ENCODE data around the gene DDX6. TPM values are rescaled to one million over a fixed set of nuclear protein-coding genes. Genes with fewer than 3 reads are reported as not detected.

Gene DDX6
- polyA plus RNA-seq, 1 of the 3 experiments (the other 2 are of a cell fraction): 7.9 TPM

DNA sequence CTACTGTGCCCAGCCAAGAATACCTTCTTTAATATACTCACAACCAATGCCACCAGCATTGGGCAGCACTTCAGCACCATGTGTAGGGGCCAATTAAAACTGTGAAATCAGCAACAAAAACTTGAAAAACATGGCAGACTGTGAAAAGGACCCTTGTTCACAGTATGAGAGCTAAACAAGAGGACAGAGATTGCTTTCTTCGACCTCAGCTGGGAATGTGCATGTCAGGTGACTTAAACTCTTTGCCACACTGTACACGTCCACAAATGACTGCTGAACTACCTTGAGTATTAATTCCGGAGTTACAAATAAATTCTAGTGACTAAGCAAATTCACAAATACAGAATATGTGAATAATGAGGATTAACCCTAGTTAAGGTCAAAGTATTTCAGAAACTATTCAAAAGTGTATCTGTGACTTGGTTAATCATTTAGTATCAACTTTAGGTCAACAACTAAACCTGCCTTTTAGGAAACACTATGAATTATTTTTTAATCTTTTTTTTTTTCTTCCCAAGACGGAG, 33.0 kb downstream of the DDX6 start (continued):
- TF ChIP-seq, protein P1, sequence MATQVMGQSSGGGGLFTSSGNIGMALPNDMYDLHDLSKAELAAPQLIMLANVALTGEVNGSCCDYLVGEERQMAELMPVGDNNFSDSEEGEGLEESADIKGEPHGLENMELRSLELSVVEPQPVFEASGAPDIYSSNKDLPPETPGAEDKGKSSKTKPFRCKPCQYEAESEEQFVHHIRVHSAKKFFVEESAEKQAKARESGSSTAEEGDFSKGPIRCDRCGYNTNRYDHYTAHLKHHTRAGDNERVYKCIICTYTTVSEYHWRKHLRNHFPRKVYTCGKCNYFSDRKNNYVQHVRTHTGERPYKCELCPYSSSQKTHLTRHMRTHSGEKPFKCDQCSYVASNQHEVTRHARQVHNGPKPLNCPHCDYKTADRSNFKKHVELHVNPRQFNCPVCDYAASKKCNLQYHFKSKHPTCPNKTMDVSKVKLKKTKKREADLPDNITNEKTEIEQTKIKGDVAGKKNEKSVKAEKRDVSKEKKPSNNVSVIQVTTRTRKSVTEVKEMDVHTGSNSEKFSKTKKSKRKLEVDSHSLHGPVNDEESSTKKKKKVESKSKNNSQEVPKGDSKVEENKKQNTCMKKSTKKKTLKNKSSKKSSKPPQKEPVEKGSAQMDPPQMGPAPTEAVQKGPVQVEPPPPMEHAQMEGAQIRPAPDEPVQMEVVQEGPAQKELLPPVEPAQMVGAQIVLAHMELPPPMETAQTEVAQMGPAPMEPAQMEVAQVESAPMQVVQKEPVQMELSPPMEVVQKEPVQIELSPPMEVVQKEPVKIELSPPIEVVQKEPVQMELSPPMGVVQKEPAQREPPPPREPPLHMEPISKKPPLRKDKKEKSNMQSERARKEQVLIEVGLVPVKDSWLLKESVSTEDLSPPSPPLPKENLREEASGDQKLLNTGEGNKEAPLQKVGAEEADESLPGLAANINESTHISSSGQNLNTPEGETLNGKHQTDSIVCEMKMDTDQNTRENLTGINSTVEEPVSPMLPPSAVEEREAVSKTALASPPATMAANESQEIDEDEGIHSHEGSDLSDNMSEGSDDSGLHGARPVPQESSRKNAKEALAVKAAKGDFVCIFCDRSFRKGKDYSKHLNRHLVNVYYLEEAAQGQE (IDR thresholded peaks at IDR 0.05; ENCODE audit: low read depth, low read length): no peak
- TF ChIP-seq CHD2 (IDR thresholded peaks at IDR 0.05; ENCODE audit: low read length, partially characterized antibody) (no peak), SMC3 (IDR thresholded peaks at IDR 0.05; ENCODE audit: low read depth, low read length) (no peak), EZH2phosphoT487 (IDR thresholded peaks at IDR 0.05; ENCODE audit: borderline replicate concordance, low read depth) (no peak), NFIC (IDR thresholded peaks at IDR 0.05; ENCODE audit: borderline replicate concordance) (no peak)
- TF ChIP-seq, protein P2, sequence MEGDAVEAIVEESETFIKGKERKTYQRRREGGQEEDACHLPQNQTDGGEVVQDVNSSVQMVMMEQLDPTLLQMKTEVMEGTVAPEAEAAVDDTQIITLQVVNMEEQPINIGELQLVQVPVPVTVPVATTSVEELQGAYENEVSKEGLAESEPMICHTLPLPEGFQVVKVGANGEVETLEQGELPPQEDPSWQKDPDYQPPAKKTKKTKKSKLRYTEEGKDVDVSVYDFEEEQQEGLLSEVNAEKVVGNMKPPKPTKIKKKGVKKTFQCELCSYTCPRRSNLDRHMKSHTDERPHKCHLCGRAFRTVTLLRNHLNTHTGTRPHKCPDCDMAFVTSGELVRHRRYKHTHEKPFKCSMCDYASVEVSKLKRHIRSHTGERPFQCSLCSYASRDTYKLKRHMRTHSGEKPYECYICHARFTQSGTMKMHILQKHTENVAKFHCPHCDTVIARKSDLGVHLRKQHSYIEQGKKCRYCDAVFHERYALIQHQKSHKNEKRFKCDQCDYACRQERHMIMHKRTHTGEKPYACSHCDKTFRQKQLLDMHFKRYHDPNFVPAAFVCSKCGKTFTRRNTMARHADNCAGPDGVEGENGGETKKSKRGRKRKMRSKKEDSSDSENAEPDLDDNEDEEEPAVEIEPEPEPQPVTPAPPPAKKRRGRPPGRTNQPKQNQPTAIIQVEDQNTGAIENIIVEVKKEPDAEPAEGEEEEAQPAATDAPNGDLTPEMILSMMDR (IDR thresholded peaks at IDR 0.05): no peak

DNA sequence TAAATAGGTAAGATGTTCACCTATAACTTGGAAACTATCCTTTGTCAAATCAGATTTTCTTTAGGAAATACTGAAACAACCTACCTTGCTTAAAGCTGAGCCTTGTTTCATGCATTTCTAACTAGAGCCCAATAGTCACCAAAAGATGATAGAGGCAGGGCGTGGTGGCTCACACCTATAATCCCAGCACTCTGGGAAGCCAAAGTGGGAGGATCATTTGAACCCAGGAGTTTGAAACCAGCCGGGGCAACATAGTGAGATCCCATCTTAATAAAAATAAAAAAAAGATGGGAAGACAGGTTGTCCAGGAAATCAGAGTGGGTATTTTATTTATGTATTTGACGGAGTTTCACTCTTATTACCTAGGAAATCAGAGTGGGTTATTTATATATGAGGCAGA, 38.3 kb downstream of the DDX6 start:
- no peak for TF ChIP-seq GABPA (IDR thresholded peaks at IDR 0.05; ENCODE audit: low read depth)
- no peak for TF ChIP-seq TCF12 (IDR thresholded peaks at IDR 0.05)
- TF ChIP-seq, protein P3, sequence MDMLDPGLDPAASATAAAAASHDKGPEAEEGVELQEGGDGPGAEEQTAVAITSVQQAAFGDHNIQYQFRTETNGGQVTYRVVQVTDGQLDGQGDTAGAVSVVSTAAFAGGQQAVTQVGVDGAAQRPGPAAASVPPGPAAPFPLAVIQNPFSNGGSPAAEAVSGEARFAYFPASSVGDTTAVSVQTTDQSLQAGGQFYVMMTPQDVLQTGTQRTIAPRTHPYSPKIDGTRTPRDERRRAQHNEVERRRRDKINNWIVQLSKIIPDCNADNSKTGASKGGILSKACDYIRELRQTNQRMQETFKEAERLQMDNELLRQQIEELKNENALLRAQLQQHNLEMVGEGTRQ (IDR thresholded peaks at IDR 0.05; ENCODE audit: borderline replicate concordance, low read depth, low read length): no peak
- TF ChIP-seq, protein P1 (IDR thresholded peaks at IDR 0.05; ENCODE audit: low read depth, low read length): no peak
- TF ChIP-seq RXRA (IDR thresholded peaks at IDR 0.05; ENCODE audit: borderline replicate concordance, low read depth): no peak
- TF ChIP-seq, protein P4, sequence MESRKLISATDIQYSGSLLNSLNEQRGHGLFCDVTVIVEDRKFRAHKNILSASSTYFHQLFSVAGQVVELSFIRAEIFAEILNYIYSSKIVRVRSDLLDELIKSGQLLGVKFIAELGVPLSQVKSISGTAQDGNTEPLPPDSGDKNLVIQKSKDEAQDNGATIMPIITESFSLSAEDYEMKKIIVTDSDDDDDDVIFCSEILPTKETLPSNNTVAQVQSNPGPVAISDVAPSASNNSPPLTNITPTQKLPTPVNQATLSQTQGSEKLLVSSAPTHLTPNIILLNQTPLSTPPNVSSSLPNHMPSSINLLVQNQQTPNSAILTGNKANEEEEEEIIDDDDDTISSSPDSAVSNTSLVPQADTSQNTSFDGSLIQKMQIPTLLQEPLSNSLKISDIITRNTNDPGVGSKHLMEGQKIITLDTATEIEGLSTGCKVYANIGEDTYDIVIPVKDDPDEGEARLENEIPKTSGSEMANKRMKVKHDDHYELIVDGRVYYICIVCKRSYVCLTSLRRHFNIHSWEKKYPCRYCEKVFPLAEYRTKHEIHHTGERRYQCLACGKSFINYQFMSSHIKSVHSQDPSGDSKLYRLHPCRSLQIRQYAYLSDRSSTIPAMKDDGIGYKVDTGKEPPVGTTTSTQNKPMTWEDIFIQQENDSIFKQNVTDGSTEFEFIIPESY (IDR thresholded peaks at IDR 0.05; ENCODE audit: borderline replicate concordance, low read depth): no peak
- TF ChIP-seq CHD2 (IDR thresholded peaks at IDR 0.05; ENCODE audit: low read length, partially characterized antibody): no peak
- no peak for TF ChIP-seq JUND (IDR thresholded peaks at IDR 0.05)
- no peak for TF ChIP-seq FOXM1 (IDR thresholded peaks at IDR 0.05; ENCODE audit: low read depth)
- TF ChIP-seq, protein P5, sequence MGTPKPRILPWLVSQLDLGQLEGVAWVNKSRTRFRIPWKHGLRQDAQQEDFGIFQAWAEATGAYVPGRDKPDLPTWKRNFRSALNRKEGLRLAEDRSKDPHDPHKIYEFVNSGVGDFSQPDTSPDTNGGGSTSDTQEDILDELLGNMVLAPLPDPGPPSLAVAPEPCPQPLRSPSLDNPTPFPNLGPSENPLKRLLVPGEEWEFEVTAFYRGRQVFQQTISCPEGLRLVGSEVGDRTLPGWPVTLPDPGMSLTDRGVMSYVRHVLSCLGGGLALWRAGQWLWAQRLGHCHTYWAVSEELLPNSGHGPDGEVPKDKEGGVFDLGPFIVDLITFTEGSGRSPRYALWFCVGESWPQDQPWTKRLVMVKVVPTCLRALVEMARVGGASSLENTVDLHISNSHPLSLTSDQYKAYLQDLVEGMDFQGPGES (IDR thresholded peaks at IDR 0.05; ENCODE audit: low read depth, low read length): no peak
- Histone ChIP-seq H3K9me2 (no peaks in the 10 kb centered on the region), H2AFZ (ENCODE audit: low read depth) (no peak overlapping the region), H3K4me3 (ENCODE audit: low read depth in 2 of 2, low read length in 1 of 2) (no peak overlapping the region), H3K27me3 (ENCODE audit: insufficient read depth) (no peaks in the 10 kb centered on the region), H3K9ac (no peak overlapping the region), H3K79me2 (ENCODE audit: insufficient read depth) (peaks cover 24% of the 10 kb centered on the region), H3K4me2 (no peak overlapping the region), H3K36me3 (replicated peaks in 1 of 2; ENCODE audit: control insufficient read depth in 1 of 2, insufficient read depth in 2 of 2, low read length in 1 of 2) (peaks cover 80 to 87% of the 10 kb centered on the region in 2 experiments), H3K9me3 (no peaks in the 10 kb centered on the region), H3K4me1 (ENCODE audit: control insufficient read depth in 1 of 2, insufficient read depth in 2 of 2, low read depth in 1 of 2, low read length in 1 of 2) (no peaks in the 10 kb centered on the region), H4K20me1 (ENCODE audit: insufficient read depth) (peaks cover 12% of the 10 kb centered on the region; the same call in 1 of the 2 replicates), H3K27ac (ENCODE audit: low read depth in 2 of 2, low read length in 1 of 2) (no peak overlapping the region), H3F3A (replicated peaks; ENCODE audit: insufficient read depth) (peaks cover 59% of the 10 kb centered on the region)
- no peak for DNase-seq
- CTCF ChIA-PET: interaction anchor here (0.9 to 1.0 kb wide), 2 partner anchors 63 to 178 kb away, joined by 3 to 4 read pairs; no protein-coding TSS in a partner anchor
- 91% methylated on average over 3 of the region's 3 CpGs for WGBS (ENCODE audit: low lambda C conversion rate)
- POLR2A ChIA-PET: no interaction called here
